ENCODE measurements around the gene PBOV1.

PBOV1 gene

GRCh38 chr6:138201836-138202235 is 16.5 kb downstream of the PBOV1 start:
- TF ChIP-seq, protein P1, sequence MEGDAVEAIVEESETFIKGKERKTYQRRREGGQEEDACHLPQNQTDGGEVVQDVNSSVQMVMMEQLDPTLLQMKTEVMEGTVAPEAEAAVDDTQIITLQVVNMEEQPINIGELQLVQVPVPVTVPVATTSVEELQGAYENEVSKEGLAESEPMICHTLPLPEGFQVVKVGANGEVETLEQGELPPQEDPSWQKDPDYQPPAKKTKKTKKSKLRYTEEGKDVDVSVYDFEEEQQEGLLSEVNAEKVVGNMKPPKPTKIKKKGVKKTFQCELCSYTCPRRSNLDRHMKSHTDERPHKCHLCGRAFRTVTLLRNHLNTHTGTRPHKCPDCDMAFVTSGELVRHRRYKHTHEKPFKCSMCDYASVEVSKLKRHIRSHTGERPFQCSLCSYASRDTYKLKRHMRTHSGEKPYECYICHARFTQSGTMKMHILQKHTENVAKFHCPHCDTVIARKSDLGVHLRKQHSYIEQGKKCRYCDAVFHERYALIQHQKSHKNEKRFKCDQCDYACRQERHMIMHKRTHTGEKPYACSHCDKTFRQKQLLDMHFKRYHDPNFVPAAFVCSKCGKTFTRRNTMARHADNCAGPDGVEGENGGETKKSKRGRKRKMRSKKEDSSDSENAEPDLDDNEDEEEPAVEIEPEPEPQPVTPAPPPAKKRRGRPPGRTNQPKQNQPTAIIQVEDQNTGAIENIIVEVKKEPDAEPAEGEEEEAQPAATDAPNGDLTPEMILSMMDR (IDR thresholded peaks at IDR 0.05; ENCODE audit: control insufficient read depth, extremely low read depth, insufficient read depth) = no peak
- DNase-seq (ENCODE audit: low read depth) = no peak
- H3K4me3 ChIP-seq (ENCODE audit: low read depth, low read length) = no peak overlapping the region

GRCh38 chr6:138198430-138199091 is 19.7 kb downstream of the PBOV1 start:
- no peak overlapping the region for H3K4me3 ChIP-seq (ENCODE audit: low read depth, low read length)
- TF ChIP-seq, protein P1 (IDR thresholded peaks at IDR 0.05; ENCODE audit: control insufficient read depth, extremely low read depth, insufficient read depth) = no peak
- no peak for DNase-seq (ENCODE audit: low read depth)

- H3K4me3 ChIP-seq (ENCODE audit: low read depth, low read length) = no peak overlapping the region
- DNase-seq (ENCODE audit: low read depth) = no peak
- TF ChIP-seq, protein P1 (IDR thresholded peaks at IDR 0.05; ENCODE audit: control insufficient read depth, extremely low read depth, insufficient read depth) = no peak
These were observed 20.7 kb downstream of the PBOV1 start for GRCh38 chr6:138197570-138197969.

- H3K4me3 ChIP-seq (ENCODE audit: low read depth, low read length) = no peak overlapping the region
- DNase-seq (ENCODE audit: low read depth) = no peak
- TF ChIP-seq, protein P1 (IDR thresholded peaks at IDR 0.05; ENCODE audit: control insufficient read depth, extremely low read depth, insufficient read depth) = no peak
These were observed 22.1 kb downstream of the PBOV1 start for GRCh38 chr6:138196122-138196738.

DNA sequence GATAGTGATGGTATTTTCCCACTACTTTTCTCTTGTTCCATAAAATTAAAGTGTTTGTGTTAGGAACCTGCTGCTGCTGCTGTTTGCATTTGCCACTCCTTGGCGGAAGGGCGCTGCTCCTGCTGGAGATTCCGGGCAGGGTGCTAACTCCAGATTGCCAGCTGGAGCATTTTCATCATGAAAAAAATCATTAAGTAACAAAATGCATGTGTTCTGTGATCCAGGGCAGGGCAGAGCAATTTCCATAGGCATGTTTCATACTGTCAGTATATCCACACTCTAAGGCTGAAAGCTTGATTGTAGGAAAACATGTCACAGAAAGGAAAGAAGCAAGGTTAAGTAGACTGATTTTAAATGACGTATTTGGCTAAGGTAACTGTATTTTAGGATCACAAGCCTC is 24.0 kb downstream of the PBOV1 start:
- TF ChIP-seq, protein P1 (IDR thresholded peaks at IDR 0.05; ENCODE audit: control insufficient read depth, extremely low read depth, insufficient read depth) = 0 out of 2 replicates have a peak, but pooled peaks have one; percentile 11
- H3K4me3 ChIP-seq (ENCODE audit: low read depth, low read length) = no peak overlapping the region
- DNase-seq (ENCODE audit: low read depth) = peak; percentile 62

GRCh38 chr6:138188278-138188941 is 29.9 kb downstream of the PBOV1 start:
- TF ChIP-seq, protein P1 (IDR thresholded peaks at IDR 0.05; ENCODE audit: control insufficient read depth, extremely low read depth, insufficient read depth) = no peak

More at GRCh38 chr6:138188278-138188941, 29.9 kb downstream of the PBOV1 start:
- H3K4me3 ChIP-seq (ENCODE audit: low read depth, low read length) = peak overlapping the region; percentile 18
- peak; percentile 88 for DNase-seq (ENCODE audit: low read depth)

Data from LNCaP clone FGC (cell line).